DOHH2 (cell line): ENCODE results near the gene TMED7.

ENCODE experiments used
- EZH2phosphoT487 ChIP-seq: fragments of 200-600 bp; sonication (generic); IDR thresholded peaks from 2 replicates; pipeline ENCODE4 v1.6.1; 2017; ENCODE audit warnings: borderline replicate concordance, mild to moderate bottlenecking, antibody characterized with exemption, low read length, moderate library complexity, mixed read lengths
- TF ChIP-seq, protein P1 (sequence below): fragments of 200-600 bp; sonication (generic); IDR thresholded peaks from one replicate; pipeline ENCODE4 v1.5.1; 2014; ENCODE audit warnings: antibody characterized with exemption, mild to moderate bottlenecking, low read depth, low read length; ENCODE audit not compliant: poor library complexity, severe bottlenecking

DNA sequence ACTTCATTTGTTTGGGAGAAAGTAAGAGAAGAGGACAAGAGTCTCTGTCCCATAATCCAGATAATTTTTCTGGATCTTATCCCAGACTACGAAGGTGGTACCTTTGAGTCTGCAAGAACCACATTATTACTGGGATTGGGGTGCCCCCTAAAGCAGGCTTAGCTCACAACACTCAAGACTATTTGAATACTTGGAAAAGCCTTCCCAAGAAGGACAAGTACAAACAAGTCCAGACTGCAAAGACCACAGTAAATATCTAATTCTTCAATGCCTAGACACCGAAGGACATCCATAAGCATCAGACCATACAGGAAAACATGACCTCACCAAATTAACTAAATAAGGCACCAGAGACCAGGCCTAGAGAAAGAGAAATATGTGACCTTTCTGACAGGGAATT, 40.2 kb upstream of the TMED7 start:
- TF ChIP-seq, protein P1, sequence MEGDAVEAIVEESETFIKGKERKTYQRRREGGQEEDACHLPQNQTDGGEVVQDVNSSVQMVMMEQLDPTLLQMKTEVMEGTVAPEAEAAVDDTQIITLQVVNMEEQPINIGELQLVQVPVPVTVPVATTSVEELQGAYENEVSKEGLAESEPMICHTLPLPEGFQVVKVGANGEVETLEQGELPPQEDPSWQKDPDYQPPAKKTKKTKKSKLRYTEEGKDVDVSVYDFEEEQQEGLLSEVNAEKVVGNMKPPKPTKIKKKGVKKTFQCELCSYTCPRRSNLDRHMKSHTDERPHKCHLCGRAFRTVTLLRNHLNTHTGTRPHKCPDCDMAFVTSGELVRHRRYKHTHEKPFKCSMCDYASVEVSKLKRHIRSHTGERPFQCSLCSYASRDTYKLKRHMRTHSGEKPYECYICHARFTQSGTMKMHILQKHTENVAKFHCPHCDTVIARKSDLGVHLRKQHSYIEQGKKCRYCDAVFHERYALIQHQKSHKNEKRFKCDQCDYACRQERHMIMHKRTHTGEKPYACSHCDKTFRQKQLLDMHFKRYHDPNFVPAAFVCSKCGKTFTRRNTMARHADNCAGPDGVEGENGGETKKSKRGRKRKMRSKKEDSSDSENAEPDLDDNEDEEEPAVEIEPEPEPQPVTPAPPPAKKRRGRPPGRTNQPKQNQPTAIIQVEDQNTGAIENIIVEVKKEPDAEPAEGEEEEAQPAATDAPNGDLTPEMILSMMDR: no peak
- no peak for TF ChIP-seq EZH2phosphoT487
